Right ventricle myocardium superior (tissue), 1 donor: ENCODE results near the gene HLA-DOA. TPM values are rescaled to one million over a fixed set of nuclear protein-coding genes. Genes with fewer than 3 reads are reported as not detected.

Source experiments
- ATAC-seq: fragments of 200-7000 bp; cut with Tn5 transposase; one replicate; pipeline ENCODE4 v1.9.1; 2020; ENCODE audit warnings: mild to moderate bottlenecking; ENCODE audit not compliant: poor library complexity
- DNase-seq: peaks from one replicate; pipeline ENCODE4 v3.0.0-alpha.2; 2020
- intact Hi-C: fragments of 100-400 bp; cut with DNase I; formaldehyde crosslinking; loops from one replicate; pipeline ENCODE4 v1.11.2; 2022
- total RNA-seq: library from RNA; stranded (reverse); fragmentation: NEBNext Ultra II Directional; extraction: Animal tissue kit (Norgen Biotek cat#: 25700); gene quantifications from one replicate; pipeline ENCODE4 v1.2.1, GENCODE V29; 2021
- donor health status: DM: no; HTN: yes; CAD: no; lungs with severe emphysema.

HLA-DOA gene
- total RNA-seq, 1 donor from 2014 or later: 1.2 TPM

DNA sequence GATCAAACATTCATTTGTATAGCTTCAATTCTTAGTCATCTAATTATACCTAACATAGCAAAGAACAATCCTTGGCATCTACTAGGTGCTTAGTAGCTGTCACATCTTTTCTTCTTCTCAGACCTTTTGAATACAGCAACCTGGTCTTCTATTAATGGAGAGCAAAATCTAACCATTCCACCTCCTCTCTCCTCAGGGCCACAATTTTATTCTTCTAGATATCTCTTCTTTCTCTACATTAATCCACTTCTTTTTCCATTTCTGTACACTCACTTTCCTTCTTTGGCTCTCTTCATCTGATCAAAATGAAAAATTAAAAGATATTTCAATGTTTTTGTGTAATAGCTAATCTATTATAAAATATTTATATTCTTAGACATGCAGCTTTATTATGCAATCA lies 9.0 kb upstream of the HLA-DOA start:
- no peak for ATAC-seq
- intact Hi-C loops: loop anchor here (5.0 kb wide), 1 partner anchor 64 kb away; no protein-coding TSS in a partner anchor
- no peak for DNase-seq

DNA sequence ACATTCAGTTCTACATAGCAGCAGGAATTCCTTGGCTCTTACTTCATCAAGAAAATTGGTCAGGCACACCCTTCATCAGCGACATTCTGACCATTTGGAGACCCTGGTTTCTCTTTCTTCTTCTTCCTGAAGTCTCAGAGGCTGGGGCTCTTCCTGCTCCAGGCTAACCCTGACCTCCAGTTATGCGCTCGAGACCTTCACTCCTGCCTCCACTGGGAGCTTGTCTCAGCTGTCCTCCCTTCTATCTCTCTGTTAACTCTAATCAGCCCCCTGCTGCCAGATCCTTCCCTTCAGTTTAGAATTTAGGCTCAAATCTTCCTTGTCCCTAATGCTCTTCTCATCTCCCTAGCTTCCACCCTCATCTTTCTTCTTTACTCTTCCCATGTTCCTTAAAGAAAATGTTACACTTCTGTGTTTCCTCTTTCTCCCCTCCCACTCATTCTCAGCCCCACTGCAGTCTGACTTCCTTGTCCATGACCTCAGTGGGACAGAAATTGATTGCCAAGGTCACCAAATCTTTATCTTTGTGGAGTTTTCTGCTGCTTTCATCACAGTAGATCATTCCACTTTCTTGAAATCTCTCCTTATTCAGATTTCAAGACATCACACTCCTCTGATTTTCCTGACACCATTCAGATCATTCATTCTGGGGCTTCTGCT lies 8.4 kb upstream of the HLA-DOA start:
- ATAC-seq: no peak

DNA sequence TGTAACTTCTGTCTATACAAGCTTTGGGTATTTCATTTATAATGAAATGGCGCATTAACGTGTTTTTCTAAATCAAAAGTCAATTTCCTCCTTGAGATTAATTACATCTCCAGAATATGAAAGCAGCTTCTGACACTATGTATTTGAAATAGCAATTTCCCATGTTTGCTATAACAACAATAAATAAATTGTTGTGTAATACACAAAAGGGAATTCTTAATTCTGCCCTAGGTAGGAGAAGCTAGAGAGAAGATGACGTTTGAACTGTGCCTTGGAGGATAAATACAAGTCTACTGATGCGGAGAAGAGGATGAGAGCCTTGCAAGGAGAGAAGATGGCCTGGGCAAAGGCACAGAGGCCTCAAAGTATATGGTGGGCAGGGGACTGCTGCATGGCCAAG lies 7.6 kb upstream of the HLA-DOA start:
- ATAC-seq (no peak), DNase-seq (no peak)
- intact Hi-C loops: loop anchor here (5.0 kb wide), 1 partner anchor 65 kb away; no protein-coding TSS in a partner anchor

More for the DNA sequence above, 8.4 kb upstream of the HLA-DOA start:
- intact Hi-C loops: loop anchor here (5.0 kb wide), 1 partner anchor 64 kb away; no protein-coding TSS in a partner anchor
- no peak for DNase-seq

DNA sequence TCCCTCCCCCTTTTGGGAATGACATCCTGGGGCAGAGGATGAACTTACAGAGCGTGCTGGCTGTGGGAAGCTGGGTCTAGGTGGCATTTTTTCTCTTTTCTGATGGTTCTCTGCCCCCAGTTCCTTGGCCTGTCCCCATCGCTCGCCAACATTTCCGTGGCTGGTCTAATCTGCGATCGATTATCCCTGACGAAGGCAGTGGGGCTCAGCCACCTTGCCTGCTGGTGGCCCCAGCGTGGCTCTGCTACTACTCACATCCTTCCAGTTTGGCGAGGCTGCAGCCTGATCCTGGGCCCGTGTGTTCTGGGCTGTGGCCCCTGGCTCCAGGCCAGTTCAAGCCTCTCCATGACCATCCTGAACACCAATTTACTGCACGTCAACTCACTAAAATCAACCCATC lies 6.4 kb upstream of the HLA-DOA start:
- intact Hi-C loops: loop anchor here (5.0 kb wide), 1 partner anchor 67 kb away; no protein-coding TSS in a partner anchor
- DNase-seq (no peak), ATAC-seq (no peak)

DNA sequence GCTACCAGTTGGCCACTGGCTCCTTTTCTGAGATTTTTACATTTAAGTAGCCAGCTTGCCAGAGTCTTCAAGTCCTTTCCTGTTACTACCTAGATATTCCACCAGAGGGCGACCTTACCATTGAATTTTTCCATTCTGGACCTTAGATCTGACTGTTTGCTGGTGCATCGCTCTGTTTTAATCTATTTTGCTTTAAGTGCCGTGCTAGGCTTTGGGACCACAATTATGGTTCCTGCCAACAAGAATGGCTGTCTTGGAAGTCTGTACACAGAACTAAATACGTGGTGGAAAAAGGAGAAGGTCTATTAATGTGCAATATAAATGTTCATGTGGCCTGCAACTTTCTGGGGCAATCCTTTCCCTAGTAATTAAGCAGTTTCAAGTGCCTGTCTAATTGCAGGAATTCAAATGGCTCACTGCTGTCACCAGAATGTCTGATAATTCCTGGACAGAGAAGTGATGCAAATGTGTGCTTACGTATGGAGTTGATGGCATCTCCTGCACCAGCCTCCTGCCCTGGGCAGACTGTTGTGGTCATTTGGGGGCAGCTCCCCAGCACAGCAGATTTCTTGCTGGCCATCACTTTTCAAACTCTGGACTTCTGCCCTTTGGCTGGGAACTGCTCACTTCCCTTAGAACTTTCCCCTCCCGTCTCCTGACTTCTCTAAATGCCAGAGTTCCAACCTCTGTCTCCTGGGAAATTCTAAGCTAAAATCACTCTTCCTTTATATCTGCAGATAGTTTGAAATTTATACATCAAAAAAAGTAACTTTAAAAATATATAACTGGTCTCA lies 5.6 kb upstream of the HLA-DOA start:
- DNase-seq (no peak), ATAC-seq (peak; percentile 80)
- intact Hi-C loops: loop anchor here (5.0 kb wide), 2 partner anchors 67 to 232 kb away; no protein-coding TSS in a partner anchor

DNA sequence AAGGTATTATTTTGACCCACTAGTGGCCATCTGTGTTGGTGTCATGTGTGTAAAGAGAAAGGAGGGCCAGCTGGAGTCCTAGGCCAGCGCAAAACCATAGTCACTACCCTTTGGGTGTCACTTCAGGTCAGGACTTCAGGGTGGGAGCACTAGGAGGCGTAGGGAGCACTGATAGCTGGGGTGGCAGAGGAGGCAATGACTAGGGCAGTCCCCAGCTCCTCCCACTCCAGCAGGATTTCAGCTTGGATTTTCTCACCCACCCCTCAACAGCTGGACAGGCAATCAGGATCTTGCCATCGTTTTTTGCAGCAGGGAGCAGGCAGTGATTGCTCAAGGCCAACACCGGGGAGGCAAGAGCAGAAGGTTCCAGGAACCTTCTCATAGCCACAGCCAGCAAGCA lies 4.2 kb upstream of the HLA-DOA start:
- no peak for DNase-seq
- ATAC-seq: no peak
- intact Hi-C loops: loop anchor here (5.0 kb wide), 1 partner anchor 234 kb away; no protein-coding TSS in a partner anchor

GRCh38 chr6:33010356-33010755 lies 965 bp upstream of the HLA-DOA start:
- DNase-seq (no peak), ATAC-seq (no peak)
- intact Hi-C loops: loop anchor here (5.0 kb wide), 1 partner anchor 237 kb away; no protein-coding TSS in a partner anchor

DNA sequence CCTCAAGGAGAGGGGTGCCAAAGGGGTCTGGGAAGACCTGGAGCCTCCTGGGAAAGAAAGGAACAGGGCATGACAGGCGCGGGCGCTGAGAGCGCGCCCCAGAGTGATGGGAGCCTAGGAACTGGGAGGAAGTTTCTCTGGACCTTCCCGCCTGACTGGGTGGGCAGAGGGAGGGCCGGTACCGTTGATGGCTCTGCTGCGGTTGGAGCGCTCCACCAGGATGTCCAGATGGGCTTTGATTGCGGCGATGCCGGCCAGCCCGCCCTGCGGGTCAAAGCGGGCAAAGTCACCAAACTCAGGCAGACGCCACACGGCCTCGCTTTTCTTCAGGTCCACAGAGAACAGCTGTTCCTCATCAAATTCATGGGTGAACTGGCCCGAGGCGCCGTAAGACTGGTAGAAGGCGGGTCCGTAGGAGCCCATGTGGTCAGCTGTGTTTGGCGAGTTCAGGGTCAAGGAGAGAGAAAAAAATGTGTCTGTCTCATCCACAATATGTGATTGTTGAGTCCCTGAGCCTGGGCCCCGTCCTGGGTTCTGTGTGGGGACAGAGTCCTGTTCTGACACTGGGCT lies 1.5 kb downstream of the HLA-DOA start:
- intact Hi-C loops: no loop called here
- no peak for ATAC-seq

DNA sequence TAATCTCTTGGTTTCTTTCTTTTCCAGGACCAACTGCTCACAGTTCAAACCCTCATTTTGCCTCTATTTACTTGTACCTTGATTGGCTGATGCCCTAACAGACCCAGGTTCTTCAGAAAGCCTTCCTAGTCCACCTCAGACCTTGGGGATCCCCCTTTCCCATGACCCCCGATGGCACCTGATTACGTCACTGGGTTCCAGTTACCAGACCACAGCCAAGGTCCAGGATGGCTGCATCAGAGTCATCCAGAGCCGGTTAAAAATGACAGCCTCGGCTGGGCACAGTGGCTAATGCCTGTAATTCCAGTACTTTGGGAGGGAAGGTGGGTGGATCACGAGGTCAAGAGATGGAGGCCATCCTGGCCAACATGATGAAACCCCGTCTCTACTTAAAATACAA lies 4.5 kb downstream of the HLA-DOA start:
- DNase-seq (no peak), ATAC-seq (no peak)
- intact Hi-C loops: no loop called here

More for the DNA sequence above, 1.5 kb downstream of the HLA-DOA start:
- DNase-seq: no peak

GRCh38 chr6:33001685-33002084 lies 7.7 kb downstream of the HLA-DOA start:
- DNase-seq (no peak), ATAC-seq (no peak)
- intact Hi-C loops: no loop called here

- DNase-seq (no peak), ATAC-seq (no peak)
- intact Hi-C loops: no loop called here
These were observed 9.3 kb downstream of the HLA-DOA start for GRCh38 chr6:33000055-33000454.

DNA sequence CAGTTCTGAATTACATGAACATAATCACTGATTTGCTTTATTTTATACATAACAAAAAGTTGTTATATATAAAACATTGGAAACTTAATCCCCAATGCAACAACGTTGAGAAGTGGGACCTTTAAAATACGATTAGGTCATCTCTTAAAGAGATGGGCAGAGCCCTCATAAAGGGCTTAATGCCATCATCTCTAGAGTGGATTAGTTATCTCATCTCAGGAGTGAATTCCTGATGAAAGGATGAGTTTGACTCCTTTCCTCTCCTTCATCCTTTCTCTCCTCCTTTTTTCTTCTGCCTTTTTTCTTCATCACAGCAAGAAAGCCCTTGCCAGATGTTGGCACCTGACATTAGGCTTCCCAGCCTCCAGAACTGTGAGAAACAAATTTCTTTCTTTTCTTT lies 13.9 kb downstream of the HLA-DOA start:
- DNase-seq (no peak), ATAC-seq (no peak)
- intact Hi-C loops: no loop called here

- DNase-seq: no peak
- intact Hi-C loops: no loop called here
- ATAC-seq: no peak
These were observed 15.9 kb downstream of the HLA-DOA start for GRCh38 chr6:32993363-32993973.

GRCh38 chr6:32991972-32992371 lies 17.4 kb downstream of the HLA-DOA start:
- intact Hi-C loops: no loop called here
- no peak for ATAC-seq
- no peak for DNase-seq

DNA sequence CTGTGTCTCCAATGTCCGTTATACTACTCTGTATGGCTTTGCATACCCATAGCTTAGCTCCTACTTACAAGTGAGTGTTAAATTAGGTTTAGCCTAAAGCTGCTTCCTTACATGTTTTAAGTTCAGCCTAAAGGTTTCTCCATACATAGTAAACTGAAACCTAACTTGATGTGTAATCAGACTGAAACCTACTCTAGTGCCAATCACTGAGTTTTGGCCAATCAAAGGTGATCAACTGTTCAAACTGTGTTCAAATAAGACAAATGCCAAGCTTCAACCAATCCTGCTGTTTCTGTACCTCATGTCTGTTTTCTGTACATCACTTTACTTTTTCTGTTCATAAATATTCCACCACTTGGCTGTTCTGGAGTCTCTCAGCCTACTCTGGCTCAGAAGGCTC lies 20.0 kb downstream of the HLA-DOA start:
- ATAC-seq (no peak), DNase-seq (no peak)
- intact Hi-C loops: no loop called here

GRCh38 chr6:32984622-32985389 lies 24.6 kb downstream of the HLA-DOA start:
- DNase-seq (peak; percentile 94), ATAC-seq (peak; percentile 85)
- intact Hi-C loops: loop anchor here (2.0 to 5.0 kb wide), 2 partner anchors 52 to 98 kb away; no protein-coding TSS in a partner anchor

DNA sequence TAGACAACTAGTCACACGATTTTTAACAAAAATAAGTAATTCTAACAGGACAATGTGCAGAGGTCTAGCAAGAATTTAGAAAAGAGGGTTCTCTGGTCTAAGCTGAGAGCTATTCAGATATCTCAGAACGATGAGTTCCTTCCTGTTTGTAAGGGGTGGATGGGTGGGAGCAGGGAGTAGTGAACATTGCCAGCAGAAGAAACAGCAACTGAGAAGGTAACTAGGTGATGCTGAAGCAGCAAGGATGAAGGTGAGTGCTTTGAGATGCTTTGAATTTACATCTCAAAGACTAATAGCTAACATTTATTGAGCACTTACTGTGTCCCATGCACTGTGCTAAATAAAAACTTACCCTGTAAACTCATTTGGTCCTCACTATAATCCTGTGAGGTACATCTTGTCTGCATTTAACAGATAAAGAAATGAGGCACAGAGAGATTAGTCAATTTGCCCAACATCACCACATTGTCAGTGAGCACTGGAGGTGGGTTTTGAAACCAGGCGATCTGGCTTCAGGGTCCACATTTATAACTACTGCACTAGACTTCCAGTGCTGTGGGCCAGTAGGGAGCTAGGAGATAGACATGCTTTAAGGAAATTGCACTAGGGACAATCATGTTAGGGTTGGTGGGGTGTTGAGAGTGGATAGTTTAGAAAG lies 25.3 kb downstream of the HLA-DOA start:
- intact Hi-C loops: loop anchor here (2.0 to 5.0 kb wide), 2 partner anchors 51 to 97 kb away; no protein-coding TSS in a partner anchor
- peak; percentile 3 for ATAC-seq
- DNase-seq: no peak

DNA sequence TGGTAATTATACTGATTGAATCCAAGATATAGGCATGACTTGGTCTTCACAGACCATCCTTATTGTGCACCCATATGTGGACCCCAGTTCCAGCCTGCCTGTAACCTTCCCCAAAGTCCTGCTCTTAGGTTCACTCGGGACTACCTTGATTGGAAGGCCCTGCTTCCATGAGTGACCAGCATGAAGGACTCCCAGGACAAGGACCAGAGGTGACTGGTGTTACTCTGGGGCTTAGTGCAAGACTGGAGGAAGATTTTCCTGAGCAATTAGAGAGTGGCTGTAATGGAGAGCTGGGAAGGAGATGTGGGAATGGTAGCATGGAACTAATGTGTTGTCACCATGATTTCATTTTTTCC lies 25.9 kb downstream of the HLA-DOA start:
- peak; percentile 5 for ATAC-seq
- no peak for DNase-seq
- intact Hi-C loops: loop anchor here (5.0 kb wide), 1 partner anchor 96 kb away; no protein-coding TSS in a partner anchor
